ENCODE results near the gene DDX4.
"Not testable (repeated sequence)": the region's sequence is repeated elsewhere in the genome, so short reads cannot be mapped to it uniquely, and the experiment has no call there.

DDX4 gene

DNA sequence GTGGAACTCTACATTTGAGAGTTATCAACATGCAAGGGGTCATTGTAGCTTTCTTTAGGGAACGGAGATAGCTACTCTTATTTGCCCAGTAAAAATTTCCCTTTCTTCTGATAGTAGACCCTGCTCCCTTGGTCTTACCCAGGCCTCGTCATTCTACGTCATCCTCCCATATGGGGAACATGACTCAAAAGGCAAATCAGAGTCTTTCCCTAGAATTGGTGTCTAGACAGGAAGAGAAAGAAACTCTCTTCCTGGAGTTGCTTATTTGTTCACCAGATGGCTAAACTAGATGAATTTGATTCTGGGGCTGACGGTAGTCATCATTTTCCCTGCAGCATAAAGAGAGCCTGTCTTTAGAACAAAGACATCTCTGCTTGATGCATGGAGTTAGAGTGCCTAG is 13.6 kb upstream of the DDX4 start:
- DNase-seq (ENCODE audit: low read depth in 2 of 2), result no peak

DNA sequence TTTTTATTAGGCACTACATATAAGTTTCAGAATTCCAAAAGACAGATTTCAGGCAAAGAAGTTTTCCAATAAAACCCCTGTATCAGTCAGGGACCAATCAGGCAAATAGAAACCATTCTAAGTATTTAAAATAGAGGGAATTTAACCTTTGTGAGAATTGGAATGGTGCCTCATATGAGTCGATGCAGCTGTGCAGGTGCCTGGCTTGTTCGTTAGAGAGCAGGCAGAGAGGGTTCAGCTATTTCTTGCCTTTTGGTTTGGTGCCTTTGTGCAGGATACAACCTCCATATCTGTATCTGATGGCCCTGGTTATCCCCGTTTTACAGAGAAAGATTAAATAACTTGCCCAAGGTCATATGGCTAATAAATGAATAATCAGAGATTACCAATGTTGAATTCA is 6.0 kb upstream of the DDX4 start:
- no peak for DNase-seq (ENCODE audit: low read depth in 2 of 2)

DNA sequence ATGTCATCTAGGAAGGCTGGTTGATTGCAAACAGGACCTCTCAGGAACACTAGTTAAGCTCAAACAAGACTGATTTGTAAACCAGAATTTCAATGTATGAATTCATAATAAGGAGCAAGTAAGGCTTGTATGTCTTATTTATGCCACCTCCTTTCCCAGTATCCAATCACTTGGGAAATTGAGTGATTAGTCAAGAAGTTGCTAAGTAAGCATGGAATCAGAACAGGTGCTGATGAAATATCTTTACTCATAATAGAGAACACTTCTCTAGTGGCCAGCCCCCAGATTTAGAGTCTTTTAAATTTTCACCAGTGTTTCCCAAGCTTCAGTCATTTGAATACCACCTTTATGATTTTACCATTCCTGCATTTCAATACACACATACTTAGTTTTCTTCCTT is 5.3 kb upstream of the DDX4 start:
- DNase-seq (ENCODE audit: low read depth in 2 of 2), result no peak

DNA sequence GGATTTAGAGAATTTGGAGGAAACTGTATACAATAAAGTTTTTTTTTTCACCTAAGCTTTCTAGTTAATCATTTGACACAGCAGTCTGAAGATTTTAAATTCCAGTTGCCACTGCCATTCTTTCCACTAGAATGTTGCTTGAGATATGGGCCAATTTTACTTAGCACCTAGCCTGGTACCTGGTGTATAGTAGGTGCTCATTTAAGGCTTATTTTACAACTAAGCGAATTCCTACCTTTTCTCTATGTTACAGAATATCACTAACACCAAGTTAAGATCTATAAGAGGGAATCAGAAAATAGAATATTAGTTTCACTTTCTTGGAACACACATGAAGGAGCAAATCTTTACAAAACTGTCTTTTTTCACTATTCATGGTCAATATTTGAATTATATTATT is 3.2 kb upstream of the DDX4 start:
- DNase-seq (ENCODE audit: low read depth in 2 of 2), result no peak

DNA sequence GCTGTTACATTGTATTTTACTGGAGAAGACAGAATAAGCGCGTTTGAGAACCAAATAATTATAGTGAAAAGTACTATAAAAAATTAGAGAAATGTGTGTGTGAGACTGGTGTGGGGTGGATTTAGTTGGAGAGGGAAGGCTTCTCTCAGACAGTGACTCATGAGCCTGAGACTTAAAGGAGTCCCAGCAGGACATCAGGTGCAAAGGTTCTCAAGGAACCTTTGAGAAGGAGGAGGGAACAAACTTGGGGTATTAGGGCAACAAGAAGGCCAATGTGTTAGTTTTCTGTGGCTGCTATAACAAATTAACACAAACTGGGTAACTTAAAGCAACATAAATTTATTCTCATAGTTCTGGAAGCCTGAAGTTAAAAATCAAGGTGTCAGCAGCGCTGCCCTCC is 4.9 kb downstream of the DDX4 start:
- no peak for DNase-seq (ENCODE audit: low read depth in 2 of 2)

DNA sequence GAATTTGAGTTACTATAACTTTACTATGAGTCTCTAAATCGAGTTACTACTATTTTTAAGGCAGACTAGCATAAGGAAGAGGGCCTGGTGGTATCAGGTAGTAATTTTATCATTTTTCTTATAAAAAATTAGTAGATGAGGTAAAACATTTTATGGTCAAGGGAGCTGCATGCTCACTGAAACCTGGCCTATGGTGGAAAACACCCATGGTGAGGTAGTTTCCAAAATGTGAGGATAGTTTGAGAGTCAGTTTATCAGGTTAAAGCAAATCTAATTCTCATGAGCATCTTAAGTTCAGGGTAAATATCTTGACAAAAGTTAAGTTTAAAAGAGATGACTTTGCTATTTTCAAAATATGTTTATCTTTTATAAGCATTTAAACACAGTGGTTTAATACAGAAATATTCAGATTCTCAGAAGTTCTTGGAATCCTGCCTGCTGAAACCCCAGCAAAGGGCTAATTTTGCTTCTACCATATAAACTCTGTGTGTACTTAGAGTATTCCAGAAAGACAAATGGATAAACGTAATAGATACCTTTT is 10.0 kb downstream of the DDX4 start:
- DNase-seq (ENCODE audit: low read depth in 2 of 2), result no peak

DNA sequence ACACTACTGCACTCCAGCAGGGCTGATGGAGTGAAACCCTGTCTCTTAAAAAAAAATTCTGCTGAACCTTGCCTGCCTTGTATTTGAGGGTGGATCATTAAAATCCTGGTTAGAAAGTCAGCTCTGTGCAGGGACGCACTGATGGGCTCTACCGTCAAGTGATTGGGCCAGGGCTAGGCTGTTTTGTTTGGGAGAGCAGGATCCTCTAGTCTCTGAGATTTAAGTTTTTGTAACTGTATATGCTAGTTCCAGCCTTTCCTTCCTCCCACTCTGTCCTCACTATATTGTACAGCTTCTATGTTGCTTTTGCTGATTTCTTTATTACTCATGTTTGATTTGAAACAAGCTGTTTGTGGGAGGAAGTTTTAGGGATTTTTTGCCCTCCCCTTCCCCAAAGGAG is 11.5 kb downstream of the DDX4 start:
- no peak for DNase-seq (ENCODE audit: low read depth in 2 of 2)

DNA sequence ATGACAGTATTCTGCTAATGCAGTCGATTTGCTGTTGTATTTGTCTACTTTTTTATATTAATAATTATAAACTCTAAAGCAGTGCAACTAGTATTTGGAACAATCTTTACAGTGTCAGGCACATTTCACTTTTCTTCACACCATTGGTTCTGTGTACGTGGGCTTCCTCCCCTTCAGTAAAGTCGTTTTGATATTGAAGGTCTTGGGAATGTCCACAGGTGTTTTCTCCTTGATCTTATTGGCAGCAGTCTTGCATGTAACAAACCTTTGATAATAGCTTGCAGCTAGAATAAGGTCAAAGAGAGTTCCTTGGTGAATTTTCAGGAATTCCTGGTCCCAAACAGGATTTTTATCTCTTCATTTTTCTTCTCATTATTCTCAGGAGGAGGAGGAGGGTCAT is 12.2 kb downstream of the DDX4 start:
- no peak for DNase-seq (ENCODE audit: low read depth in 2 of 2)

DNA sequence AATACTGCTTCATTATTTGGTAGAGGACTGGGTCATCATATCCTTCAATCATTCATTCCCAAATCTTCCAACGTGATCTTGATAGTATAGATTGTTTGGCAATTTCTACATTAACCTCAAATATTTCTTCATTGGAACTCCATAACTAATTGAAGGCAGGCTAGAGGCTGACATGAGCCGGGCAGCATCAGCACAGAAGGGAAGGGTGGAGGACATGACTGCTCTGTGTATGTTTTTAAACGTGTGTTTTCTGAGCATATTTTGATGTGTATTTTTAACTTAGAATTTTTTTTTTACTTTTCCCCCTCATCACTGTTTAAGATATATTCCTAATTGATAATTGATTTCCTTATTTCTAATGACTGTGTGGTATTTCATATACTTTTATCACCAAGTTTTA is 12.6 kb downstream of the DDX4 start:
- no peak for DNase-seq (ENCODE audit: low read depth in 2 of 2)

DNA sequence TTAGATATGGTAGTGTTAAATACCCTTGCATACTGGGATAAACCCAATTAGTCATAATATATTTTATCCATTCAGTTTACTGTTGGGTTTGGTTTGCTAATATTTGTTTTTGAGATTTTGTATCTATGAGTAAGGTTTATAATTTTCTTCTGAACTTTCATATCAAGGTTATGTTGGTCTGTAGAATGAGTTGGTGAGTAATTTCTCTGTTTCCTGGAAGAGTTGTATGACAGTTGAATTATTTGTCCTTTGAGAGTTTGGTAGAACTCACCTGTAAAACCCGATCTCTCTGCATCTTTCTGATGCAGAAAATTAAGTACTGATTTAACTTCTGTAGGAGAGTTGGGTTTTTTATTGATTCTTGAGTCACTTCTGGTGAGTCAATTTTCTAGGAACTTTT is 20.4 kb downstream of the DDX4 start:
- no peak for DNase-seq (ENCODE audit: low read depth in 2 of 2)

DNA sequence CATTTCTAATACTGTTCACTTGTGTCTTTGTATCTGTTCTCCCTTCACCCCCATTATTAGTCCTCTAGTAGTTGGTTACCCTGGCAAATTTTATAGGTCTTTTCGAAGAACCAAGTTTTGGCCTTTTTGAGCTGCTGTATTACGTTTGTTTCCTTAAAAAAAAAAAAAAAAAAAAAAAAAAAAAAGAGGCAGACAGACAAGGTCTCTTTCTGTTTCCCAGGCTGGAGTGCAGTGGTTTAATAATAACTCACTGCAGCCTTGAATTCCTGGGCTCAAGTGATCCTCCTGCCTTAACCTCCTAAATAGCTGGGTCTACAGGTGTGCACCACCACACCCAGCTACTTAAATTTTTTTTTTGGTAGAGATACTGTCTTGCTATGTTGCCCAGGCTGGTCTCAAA is 20.9 kb downstream of the DDX4 start:
- no peak for DNase-seq (ENCODE audit: low read depth in 2 of 2)

DNA sequence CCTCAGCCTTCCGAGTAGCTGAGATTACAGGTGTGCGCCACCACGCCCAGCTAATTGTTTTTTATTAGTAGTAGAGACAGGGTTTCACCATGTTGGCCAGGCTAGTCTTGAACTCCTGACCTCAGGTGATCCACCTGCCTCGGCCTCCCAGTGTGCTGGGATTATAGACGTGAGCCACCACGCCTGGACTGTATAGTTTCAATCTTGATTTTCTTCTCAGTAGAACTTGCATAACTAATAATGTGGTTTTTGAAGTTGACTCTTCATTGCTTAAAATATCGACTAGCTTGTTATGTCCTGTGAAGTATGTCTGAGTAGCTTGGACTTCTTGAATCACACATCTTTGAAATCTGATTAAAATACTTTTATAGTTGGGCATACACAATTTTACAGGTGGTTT is 23.9 kb downstream of the DDX4 start:
- DNase-seq (ENCODE audit: low read depth in 2 of 2), result not testable (repeated sequence)

DNA sequence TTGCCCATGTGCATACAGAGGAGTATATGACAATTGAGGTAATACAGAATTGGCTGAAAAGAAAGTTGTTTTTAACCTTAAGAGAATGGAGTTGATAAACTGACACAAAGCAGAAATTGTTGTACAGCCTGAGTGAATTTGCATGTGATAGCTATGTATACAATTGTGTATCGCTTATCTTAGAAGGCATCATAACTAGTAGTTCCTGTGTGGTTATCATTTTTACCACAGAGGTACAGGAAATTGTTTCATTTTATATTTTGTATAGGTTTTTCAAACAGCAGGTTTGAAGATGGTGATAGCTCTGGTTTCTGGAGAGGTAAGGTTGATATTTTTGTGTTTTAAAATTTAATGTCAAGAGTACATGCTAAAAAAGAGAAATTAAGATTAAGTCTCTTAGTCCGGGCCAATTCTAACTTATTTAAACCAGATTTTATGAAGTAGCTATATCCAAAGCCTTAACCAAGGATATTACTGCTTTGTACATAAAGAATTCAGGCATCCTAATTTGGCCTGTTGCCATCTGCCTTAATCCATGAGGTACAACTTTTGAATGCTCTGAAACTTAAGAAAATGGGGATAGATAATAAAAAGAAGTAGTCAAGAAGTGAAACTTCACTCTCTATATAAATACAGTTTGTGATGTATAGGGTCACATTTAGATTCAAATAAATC is 26.0 kb downstream of the DDX4 start:
- no peak for DNase-seq (ENCODE audit: low read depth in 2 of 2)

DNA sequence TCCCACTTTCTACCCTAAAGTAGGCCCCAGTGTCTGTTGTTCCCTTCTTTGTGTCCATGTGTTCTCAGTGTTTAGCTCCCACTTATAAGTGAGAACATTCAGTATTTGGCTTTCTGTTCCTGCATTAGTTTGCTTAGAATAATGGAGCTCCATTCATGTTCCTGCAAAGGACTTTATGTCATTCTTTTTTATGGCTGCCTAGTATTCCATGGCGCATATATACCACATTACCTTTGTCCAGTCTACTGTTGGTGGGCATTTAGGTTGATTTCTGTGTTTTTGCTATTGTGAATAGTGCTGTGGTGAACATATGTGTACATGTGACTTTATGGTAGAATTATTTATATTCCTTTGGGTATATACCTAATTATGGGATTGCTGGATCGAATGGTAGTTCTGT is 30.4 kb downstream of the DDX4 start:
- DNase-seq (ENCODE audit: low read depth in 2 of 2), result no peak

DNA sequence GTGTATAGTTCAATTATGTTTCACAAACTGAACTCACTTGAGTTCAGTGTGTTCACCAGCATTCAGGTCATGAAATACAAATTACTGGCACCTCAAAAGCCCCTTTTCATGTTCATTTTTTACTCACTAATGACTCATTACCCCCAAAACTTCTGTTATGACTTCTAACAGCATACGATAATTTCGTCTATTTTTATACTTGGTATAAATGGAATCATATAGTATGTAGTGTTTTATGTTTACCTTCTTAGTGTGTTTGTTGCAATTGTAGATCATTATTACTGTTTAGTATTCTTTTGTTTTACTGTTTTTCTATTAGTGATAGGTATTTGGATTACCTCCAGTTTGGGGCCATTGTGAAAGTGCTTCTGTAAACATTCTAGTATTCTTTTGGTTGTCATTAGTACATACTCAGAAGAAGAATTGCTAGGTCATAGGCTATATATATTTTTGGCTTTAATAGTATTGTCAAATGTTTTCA is 33.4 kb downstream of the DDX4 start:
- no peak for DNase-seq (ENCODE audit: low read depth in 2 of 2)

DNA sequence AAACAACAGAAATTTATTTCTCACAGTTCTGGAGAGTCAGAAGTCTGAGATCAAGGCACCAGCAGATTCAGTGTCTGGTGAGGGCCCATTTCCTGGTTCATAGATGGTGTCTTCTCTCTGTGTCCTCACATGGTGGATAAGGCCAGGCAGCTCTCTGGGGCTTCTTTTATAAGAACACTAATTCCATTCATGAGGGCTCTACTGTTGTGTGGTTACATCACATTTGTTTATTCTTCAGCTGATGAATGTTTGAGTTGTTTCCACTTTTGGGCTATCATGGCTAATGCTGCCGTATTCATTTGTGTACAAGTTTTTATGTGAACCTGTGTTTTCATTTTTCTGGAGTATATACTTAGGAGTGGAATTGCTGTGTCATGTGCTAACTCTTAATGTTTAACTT is 35.2 kb downstream of the DDX4 start:
- no peak for DNase-seq (ENCODE audit: low read depth in 2 of 2)

DNA sequence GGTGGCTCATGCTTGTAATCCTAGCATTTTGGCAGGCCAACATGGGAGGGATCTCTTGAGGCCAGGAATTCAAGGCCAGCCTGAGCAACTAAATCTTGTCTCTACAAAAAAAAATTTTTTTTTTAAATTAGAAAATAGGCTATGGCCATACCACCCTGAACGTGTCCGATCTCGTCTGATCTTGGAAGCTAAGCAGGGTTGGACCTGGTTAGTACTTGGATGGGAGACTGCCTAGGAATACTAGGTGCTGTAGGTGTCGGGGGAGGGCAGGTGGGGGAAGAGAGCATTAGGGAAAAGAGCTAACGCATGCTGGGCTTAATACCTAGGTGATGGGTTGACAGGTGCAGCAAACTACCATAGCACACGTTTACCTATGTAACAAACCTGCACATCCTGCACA is 39.5 kb downstream of the DDX4 start:
- no peak for DNase-seq (ENCODE audit: low read depth in 2 of 2)

DNA sequence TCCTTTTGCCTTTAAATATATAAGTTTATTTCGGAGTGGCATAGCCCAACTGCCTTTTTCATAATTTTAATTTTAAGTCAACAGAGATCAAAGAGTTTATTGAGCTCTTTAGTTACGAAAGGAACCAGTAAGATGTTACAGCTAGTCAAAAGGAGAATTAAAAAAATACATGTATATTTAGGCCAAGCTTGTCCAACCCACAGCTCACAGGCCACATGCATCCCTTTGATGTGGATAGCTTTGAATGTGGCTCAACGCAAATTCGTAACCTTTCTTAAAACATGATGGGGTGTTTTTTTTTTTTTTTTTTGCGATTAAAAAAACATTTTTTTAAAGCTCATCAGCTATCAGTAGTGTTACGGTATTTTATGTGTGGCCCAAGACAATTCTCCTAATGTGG is 63.1 kb downstream of the DDX4 start:
- no peak for DNase-seq (ENCODE audit: low read depth in 2 of 2)

DNA sequence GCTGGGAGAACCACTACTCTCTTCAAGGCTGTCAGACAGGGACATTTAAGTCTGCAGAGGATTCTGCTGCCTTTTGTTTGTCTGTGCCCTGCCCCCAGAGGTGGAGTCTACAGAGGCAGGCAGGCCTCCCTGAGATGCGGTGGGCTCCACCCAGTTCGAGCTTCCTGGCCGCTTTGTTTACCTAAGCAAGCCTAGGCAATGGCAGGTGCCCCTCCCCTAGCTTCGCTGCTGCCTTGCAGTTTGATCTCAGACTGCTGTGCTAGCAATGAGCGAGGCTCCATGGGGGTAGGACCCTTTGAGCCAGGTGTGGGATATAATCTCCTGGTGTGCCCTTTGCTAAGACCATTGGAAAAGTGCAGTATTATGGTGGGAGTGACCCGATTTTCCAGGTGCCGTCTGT is 71.0 kb downstream of the DDX4 start:
- not testable (repeated sequence) for DNase-seq (ENCODE audit: low read depth in 2 of 2)

DNA sequence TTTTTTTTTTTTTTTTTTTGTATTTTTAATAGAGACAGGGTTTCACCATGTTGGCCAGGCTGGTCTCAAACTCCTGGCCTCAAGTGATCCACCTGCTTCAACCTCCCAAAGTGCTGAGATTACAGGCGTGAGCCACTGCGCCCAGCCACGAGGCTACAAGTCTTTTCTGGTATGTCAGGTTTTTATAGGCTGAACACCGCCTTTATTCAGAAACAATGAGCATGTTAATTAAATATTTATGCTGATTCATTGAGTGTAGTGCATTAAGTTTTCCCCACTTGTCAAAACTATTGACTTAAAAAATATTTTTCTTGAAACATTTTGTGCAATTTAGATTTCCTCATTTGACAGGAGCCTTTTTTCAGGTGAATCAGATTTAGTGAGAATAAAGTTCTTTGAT is 78.1 kb downstream of the DDX4 start:
- DNase-seq (ENCODE audit: low read depth in 2 of 2), result not testable (repeated sequence)

DNA sequence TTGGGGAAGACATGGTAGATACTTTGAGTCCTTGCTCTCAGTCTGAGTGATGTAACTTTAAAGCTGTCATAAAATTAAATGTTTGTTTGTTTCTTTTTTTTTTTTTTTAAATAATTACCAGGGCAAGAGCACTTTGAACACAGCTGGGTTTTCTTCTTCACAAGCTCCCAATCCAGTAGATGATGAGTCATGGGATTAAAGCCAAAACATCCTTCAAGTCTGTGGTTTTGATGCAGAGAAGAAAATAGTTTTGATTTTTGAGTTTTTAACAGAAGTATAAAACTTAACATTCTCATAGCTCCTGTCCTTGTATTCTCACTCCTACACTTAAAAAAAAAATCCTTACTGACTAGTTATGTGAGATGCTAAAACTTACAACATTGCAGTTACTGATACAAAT is 78.5 kb downstream of the DDX4 start:
- peak; percentile 90 to 91 for DNase-seq (ENCODE audit: low read depth in 2 of 2)

DNA sequence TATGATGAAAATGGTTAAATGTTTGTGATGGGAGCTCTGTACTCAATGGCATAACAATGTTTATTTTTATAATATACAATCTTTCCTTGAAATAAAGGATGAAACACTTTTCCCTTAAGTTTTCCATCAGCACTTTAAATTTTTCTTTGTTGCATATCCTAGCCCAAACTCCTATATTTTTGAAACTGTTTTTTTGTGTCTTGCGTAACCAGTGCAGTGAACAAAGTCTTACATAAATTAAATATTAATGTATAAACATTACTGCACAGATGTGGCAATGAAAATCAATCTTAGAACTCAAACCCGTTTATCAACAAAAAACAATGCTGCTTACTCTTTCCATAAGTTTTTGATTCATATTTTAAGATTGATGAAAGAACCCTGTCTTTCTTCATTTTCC is 79.2 kb downstream of the DDX4 start:
- DNase-seq (ENCODE audit: low read depth in 2 of 2), result no peak

DNA sequence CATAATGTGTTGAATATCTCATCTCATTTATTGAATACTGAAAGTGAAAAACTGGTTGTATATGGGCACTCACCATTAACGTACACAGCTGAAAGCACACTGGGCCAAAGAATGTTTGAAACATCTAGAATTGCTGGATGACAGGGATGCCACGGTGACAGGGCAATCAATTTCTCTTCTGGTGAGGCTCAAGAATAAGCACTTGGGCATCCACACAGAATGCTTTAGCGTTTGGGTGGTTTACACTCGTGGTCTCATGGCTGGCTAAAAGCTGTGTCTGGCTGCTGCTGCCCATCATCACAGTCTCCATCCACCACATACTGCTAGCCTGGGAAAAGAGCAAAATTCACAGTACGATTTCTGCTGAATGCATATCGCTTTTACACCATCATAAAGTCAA is 82.6 kb downstream of the DDX4 start:
- DNase-seq (ENCODE audit: low read depth in 2 of 2), result no peak

Data from fibroblast of skin of left quadriceps (primary cell).